GM18505 (cell line): ENCODE results near the gene SPACA1.

ENCODE experiments used
- ATAC-seq: cut with Tn5 transposase; IDR thresholded peaks from one replicate; pipeline ENCODE4 v1.9.1; 2021; ENCODE audit not compliant: unreplicated experiment
- POLR2A ChIP-seq: IDR thresholded peaks from 4 replicates; pipeline ENCODE4 v1.6.1; 2011; ENCODE audit warnings: borderline replicate concordance; ENCODE audit not compliant: insufficient read depth, insufficient read length; ENCODE audit errors: extremely low read depth

Gene SPACA1

DNA sequence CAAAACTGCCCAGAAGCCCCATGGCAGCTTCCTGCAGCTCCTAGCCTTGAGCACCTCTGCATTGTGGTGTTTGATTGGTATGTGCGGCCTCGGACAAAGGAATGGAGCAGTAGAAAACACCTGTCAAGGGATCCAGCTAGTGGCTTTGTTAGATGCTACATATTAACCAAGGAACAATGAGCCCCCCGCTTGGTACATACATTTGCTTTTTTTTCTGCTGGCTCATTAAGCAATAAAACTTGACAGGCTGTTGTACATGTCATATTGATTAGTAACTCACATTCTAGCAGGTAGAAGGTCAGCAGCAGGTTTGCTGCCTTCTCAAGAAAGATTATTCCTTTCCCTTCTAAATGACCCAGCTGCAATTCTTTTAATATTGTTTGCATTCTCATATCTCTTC, 937 bp downstream of the SPACA1 start:
- TF ChIP-seq POLR2A = no peak
- ATAC-seq = no peak

DNA sequence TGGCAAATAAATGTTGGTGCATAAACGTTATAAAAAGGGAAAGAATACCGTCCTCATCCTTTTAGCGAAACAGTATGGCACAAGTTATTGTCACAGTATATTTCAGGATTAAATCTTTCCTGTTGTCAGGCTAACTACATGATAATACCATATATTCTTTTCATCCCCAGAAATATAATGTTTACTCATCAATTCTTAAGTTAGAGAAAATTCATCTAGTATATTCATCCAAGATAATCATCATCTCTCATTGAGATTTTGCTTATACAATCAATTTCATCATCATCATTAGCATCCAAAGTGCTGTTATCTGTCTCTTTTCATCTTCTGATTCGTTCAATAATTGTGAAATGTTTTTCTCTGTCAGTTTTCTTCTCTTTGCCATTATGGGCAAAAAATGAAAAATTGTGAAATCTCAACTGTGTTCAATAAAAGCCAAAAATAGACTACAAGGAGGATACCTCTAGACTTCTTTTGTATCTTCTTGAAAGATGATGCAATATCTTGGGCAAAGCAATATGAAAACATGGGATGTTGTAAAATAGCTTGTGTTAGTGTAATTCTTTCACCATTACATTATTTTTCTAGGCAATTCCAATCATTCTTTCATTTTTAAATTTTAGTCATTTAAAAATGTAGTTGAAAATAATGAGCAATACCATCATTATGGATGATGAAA, 2.6 kb downstream of the SPACA1 start:
- no peak for ATAC-seq
- no peak for TF ChIP-seq POLR2A

DNA sequence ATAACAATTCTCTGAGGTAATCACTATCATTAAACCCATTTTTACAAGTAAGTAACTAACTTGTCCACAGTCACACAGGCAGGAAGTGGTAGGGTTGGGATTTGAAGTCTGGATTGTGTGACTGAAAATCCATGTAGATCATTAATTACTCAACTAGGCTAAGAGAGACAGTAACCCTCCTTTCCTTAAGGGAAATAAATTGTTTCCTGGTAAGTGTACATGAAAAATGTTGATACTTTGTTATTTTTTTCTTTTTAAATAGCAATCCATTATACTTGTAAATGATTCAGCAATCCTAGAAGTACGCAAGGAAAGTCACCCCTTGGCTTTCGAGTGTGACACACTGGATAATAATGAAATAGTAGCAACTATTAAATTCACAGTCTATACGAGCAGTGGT, 11.6 kb downstream of the SPACA1 start:
- ATAC-seq = no peak
- no peak for TF ChIP-seq POLR2A

DNA sequence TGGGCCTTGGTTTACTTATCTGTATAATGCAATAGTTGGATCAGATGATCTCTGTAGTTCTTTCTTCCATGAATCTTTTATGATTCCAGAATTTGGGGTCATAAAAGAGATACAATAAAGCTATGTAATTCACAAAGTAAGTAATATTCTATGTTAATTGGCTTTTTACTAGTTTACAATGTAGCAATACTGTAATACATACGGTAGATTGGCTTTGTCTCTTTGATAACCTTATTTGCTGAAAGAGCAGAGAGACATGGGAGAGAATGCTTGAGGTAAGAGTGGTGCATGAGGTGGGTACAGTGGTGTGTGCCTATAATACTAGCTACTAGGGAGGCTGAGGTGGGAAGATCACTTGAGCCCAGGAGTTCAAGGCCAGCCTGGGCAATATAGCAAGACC, 14.7 kb downstream of the SPACA1 start:
- no peak for TF ChIP-seq POLR2A
- no peak for ATAC-seq

DNA sequence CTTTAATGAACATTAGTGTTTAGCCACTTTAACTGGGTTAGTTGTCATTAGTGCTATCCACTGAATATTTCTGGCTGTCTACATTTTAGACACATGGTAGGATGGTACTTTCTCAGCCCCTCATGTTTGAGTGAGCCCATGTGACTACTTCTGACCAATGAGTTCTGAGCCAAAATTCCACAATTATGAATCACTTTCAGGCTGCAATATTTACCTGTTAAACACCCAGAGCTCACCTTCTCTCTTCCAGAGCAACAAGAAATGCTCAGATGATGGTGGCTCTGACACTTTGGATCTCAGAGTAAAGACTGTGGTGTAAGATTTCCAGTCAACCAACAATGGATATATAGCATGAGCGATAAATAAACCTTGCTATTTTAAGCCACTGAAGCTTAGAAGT, 24.8 kb downstream of the SPACA1 start:
- no peak for TF ChIP-seq POLR2A
- no peak for ATAC-seq

DNA sequence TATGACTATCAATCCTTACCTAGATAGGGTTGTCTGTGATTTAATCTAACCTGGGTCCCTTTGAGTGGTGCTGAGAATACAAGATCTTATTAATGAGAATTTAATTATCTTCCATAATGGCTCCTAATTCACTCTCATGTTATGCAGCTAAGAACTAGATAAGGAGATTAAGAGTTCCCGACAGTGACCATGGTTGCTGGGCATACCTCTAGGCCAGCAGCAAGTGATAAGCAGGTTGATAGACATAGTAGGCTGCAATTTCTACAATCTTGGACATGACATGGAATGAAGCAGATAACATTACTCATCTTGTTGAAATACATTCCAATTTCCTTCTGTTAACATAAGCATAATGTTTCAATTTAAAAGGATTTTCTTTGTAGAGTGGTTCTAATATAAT, 27.1 kb downstream of the SPACA1 start:
- no peak for TF ChIP-seq POLR2A
- ATAC-seq = no peak

DNA sequence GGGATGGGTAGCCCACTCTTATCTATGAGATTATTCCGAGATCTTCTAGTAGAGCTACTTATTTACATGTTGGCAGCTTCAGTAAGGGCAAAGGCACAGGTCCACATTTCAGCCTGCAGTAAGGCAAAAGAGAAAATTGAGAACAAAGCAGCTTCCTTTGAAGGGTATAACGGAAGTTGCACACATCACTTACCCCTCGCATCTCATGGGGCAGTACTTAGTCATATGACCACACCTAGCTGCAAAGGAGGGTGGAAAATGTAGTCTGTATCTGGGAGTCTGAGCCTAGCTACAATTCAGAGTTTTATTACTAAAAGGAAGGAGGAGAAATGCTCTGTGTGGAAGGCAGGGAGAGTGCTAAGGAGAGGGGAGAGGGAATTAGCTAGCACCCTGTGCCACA, 29.7 kb downstream of the SPACA1 start:
- no peak for ATAC-seq
- TF ChIP-seq POLR2A = no peak

DNA sequence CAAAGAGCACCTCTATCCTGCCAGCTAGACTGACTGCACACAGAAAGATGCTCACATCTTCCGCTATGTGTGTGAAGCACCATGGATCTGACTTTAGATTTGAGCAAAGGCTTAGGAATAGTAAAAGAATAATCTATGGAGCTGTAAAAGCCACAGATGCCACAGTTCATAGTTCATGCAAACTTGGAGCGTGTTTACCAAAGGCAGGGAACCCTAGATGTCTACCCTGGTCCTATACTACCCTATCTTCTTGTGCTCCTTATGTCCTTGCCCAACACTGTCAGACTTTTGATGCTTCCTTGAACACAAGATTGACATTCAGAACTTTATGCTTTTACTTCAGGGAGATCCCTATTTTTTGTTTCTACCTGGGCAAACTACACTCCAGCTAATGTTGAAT, 39.2 kb downstream of the SPACA1 start:
- TF ChIP-seq POLR2A = no peak
- ATAC-seq = no peak

DNA sequence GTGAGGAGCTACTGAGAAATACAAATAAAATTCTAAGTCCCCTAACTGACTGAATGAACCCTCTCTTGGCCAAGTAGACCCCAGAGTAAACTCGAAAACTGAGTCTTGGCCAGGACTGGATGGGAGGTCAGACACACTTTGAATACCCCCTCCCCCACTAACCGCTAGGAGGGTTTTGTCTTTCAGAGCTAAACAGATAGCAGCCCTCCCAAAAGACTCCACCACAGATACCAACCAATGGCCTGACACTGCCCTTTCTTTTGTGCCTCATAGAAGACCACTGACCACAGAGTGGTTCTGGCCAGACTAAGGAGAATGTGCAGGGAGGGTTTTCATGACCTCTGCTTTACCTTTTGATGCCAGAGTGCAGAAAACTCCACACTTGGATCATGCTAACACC, 42.1 kb downstream of the SPACA1 start:
- no peak for TF ChIP-seq POLR2A
- no peak for ATAC-seq

DNA sequence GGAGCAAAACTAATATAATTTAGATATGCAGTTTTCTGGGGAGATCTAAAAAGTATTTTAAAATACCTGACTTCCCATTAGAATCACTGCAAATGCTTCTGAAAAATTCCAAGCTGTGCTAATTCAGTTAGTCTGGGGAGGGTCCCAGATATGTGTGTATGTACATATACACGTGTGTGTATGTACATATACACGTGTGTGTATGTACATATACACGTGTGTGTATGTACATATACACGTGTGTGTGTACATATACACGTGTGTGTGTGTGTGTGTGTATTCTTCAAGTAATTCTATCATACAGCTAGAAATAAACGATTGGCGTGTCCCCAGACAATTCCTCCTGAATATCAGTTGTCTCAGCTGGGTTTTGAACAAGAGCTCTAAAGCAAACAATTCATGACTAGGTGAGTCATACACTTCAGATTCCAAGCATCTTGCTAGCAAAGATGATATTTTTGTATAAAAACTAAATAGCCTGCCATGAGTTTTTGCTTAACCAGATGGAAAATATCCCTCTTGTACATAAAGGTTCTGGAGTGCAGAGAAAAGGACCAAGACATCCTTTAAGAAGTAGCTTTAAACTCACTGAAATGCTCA, 58.2 kb downstream of the SPACA1 start:
- no peak for TF ChIP-seq POLR2A
- no peak for ATAC-seq

DNA sequence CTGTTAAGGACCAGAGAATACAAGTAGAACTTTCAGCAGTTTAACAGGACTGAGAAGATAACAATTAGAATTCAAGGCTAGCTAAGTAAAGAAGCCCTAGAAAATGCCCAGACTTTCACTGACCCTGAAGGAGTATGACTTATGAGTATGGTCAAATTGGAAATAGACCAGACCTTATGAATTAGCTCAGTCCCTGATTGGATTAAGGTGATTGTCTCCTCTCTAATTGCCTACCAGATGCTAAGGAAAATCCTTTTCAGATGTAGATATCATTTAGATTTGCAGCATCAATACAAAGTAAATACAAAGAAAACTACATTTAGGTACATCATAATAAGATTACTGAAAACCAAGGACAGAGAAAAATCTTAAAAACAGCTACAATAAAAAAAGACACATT, 59.6 kb downstream of the SPACA1 start:
- TF ChIP-seq POLR2A = no peak
- no peak for ATAC-seq

DNA sequence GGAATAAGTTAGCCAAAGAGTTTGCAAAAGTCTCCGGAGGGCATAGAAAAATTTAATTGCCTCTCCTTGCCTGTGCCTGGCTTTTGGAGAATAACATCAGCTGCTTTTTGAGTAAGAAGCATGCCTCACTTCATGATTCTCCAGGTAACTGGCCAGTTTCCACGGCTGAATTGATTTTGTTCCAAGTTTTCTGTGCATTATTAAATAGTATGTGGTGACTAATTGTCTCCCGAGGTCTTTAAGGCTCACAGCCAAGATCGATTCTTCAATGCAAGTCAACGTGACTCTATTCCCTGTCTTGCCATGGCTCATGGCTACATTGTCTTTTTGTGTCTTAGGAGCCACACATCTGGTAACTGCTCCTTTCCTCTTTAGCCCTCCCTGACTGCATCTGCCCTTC, 64.3 kb downstream of the SPACA1 start:
- ATAC-seq = no peak
- no peak for TF ChIP-seq POLR2A

DNA sequence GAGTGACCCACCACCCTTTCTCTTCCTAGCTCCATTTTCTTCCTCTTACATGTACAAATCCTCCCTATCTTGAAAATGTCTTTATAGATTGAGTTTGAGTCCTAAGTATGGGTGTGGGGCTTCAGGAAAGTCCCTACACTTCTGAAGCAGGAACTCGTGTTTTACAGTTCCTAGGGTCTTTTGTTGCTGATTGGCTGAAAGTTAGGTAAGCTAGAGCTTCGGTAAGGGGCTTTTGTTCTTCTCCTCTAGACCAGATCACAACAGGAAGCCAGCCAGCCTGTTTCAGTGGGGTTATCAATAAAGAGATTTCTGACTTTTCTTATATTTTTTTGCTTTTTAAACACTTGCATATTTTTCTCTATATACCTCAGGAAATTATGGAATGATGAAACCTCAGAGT, 67.2 kb downstream of the SPACA1 start:
- no peak for TF ChIP-seq POLR2A
- ATAC-seq = no peak

DNA sequence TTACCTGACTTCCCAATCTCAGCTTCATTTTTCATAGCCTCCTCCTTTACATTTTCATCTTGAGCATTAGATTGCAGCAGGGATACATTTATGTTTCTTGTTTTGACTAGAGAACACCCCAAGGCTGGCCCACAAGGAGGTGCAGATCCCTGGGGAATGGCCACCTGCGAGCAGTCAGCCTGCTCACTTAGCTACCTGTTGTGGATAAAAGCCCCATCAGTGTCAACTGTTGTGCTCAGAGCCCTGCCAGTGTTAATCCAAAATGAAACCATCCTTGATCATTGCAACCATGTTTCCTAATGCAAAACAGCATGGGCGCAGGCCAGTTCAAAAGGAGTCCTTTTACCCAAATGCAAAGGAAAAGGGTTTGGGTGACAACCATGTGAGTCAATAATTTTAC, 67.7 kb downstream of the SPACA1 start:
- no peak for TF ChIP-seq POLR2A
- no peak for ATAC-seq

DNA sequence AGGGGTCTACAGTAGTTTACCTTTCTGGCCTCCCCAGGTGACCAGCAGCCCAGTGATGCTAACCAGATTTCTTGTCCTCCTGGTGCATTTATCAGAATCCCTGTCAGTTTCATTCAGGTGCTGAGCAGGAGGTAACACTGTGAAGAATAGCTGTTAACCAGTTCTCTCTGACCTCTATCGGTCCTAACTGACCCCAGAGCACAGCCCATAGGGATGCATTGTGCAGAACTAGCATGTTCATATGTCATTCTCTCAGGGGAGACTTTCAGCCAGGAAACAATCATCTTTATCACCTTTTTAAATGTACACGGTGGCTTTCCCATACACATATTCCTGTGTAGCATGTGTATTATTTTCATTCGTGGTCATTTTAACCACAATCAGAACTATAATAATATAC, 68.6 kb downstream of the SPACA1 start:
- ATAC-seq = no peak

More for the DNA sequence above, 68.6 kb downstream of the SPACA1 start:
- no peak for TF ChIP-seq POLR2A
